HepG2 (cell line): Measurements from ENCODE around the gene GTF2A1L. TPM values are rescaled to one million over a fixed set of nuclear protein-coding genes. Genes with fewer than 3 reads are reported as not detected.
"Not testable (repeated sequence)": the region's sequence is repeated elsewhere in the genome, so short reads cannot be mapped to it uniquely, and the experiment has no call there.

Experiments
- ATAC-seq: fragments of 200-7000 bp; cut with Tn5 transposase; 3 replicates; pipeline ENCODE4 v1.9.1; 2020; ENCODE audit warnings: mild to moderate bottlenecking, moderate library complexity
- BruUV-seq: library from RNA; stranded (reverse); fragments of 400-500 nt; replicated peaks from 2 replicates; lab custom pipeline; 2021; lab: Mats Ljungman, UMichigan
- CTCF ChIA-PET: fragments of 300-600 bp; formaldehyde crosslinking; extraction: SDS; loops from one replicate; lab custom pipeline; 2021; ENCODE audit warnings: low total read pairs, inconsistent platforms, low intra/inter-chr PET ratio; lab: Yijun Ruan, JAX
- POLR2A ChIA-PET: fragments of 350-600 bp; sonication (Branson Sonifier 250); formaldehyde crosslinking; loops from one replicate; lab custom pipeline; 2020; ENCODE audit warnings: antibody characterized with exemption, inconsistent platforms; lab: Yijun Ruan, JAX
- DNase-seq: peaks from one replicate; pipeline ENCODE4 v3.0.0-alpha.2; 2015; ENCODE audit warnings: low spot score
- FAIRE-seq: peaks from 3 replicates; lab custom pipeline; 2011; peaks lifted over from hg19 to GRCh38; lab: Jason Lieb, UNC
- H2AFZ ChIP-seq: one replicate; pipeline ENCODE4 v1.6.1; 2011; ENCODE audit warnings: low read length, inconsistent platforms
- H3K27ac ChIP-seq: fragments of 300-600 bp; 3 replicates; pipeline ENCODE4 v1.8.0; 2011; ENCODE audit warnings: mixed run types, mild to moderate bottlenecking, mixed read lengths, low read length, inconsistent platforms; ENCODE audit not compliant: insufficient read depth; ENCODE audit errors: extremely low read length
- H3K27me3 ChIP-seq, 2 experiments: fragments of 200-600 bp in 1 of 2; 2 replicates in 1 of 2; 3 replicates in 1 of 2; pipeline versions ENCODE4 v1.6.0 to v1.8.0; 2011; ENCODE audit warnings: low read length in 2 of 2, mild to moderate bottlenecking in 2 of 2, moderate library complexity in 2 of 2, inconsistent platforms in 1 of 2; ENCODE audit not compliant: insufficient read depth in 2 of 2, control insufficient read depth in 1 of 2
- H3K36me3 ChIP-seq, 2 experiments: fragments of 200-600 bp in 1 of 2; replicated peaks in 1 of 2; 2 replicates in 1 of 2; 3 replicates in 1 of 2; pipeline versions ENCODE4 v1.5.1 to v1.8.0; 2011; ENCODE audit warnings: low read length in 2 of 2, inconsistent platforms in 1 of 2; ENCODE audit not compliant: insufficient read depth in 2 of 2, control insufficient read depth in 1 of 2
- H3K4me1 ChIP-seq: 2 replicates; pipeline ENCODE4 v1.5.1; 2012; ENCODE audit warnings: low read length, inconsistent platforms; ENCODE audit not compliant: insufficient read depth
- H3K4me2 ChIP-seq: 2 replicates; pipeline ENCODE4 v1.6.0; 2011; ENCODE audit warnings: low read depth, low read length, inconsistent platforms
- H3K4me3 ChIP-seq, 3 experiments: fragments of 200-600 bp in 1 of 3; sonication (generic), shearing (Covaris generic) in 1 of 3; replicated peaks in 1 of 3; 2 replicates each; pipeline ENCODE4 v1.5.1; 2011 to 2016; ENCODE audit warnings: low read length in 3 of 3, inconsistent platforms in 2 of 3, low read depth in 2 of 3, mild to moderate bottlenecking in 2 of 3, control low read depth in 1 of 3, mixed read lengths in 1 of 3; ENCODE audit not compliant: insufficient read depth in 1 of 3
- H3K79me2 ChIP-seq: one replicate; pipeline ENCODE4 v1.6.1; 2011; ENCODE audit warnings: low read length, inconsistent platforms; ENCODE audit not compliant: insufficient read depth
- H3K9ac ChIP-seq: 2 replicates; pipeline ENCODE4 v1.6.0; 2011; ENCODE audit warnings: mild to moderate bottlenecking, low read depth, low read length, inconsistent platforms; ENCODE audit not compliant: insufficient read depth
- H3K9me3 ChIP-seq: 2 replicates; pipeline ENCODE4 v1.5.1; 2012; ENCODE audit warnings: mild to moderate bottlenecking, low read length
- H4K20me1 ChIP-seq: 2 replicates; pipeline ENCODE4 v1.6.0; 2011; ENCODE audit warnings: inconsistent platforms, mild to moderate bottlenecking, low read length, moderate library complexity; ENCODE audit not compliant: insufficient read depth
- ATF7 ChIP-seq, 2 experiments: fragments of 450-650 bp in 1 of 2; sonication (generic) in 1 of 2; formaldehyde crosslinking in 1 of 2; IDR thresholded peaks; 2 replicates each; pipeline versions ENCODE4 v1.4.0 to v1.6.1; 2016 to 2020; ENCODE audit warnings: antibody characterized with exemption in 1 of 2, mild to moderate bottlenecking in 1 of 2, missing genetic modification reagents in 1 of 2
- FOXA1 ChIP-seq, 2 experiments: fragments of 450-650 bp in 1 of 2; sonication (generic) in 1 of 2; formaldehyde crosslinking in 1 of 2; IDR thresholded peaks; 2 replicates each; pipeline versions ENCODE4 v1.4.0 to v1.6.1; 2016 to 2020; ENCODE audit warnings: missing genetic modification reagents in 1 of 2
- FOXA3 ChIP-seq: IDR thresholded peaks from 2 replicates; pipeline ENCODE4 v1.6.1; 2016; ENCODE audit warnings: missing genetic modification reagents, missing compliant biosample characterization
- MXD1 ChIP-seq: sonication (generic); formaldehyde crosslinking; IDR thresholded peaks from 2 replicates; pipeline ENCODE4 v1.4.0; 2020; ENCODE audit warnings: mild to moderate bottlenecking, missing genetic modification reagents
- ZNF10 ChIP-seq: sonication (generic); formaldehyde crosslinking; IDR thresholded peaks from 2 replicates; pipeline ENCODE4 v1.4.0; 2020; ENCODE audit warnings: mild to moderate bottlenecking, low read depth, missing genetic modification reagents, borderline replicate concordance
- ZNF331 ChIP-seq: sonication (generic); formaldehyde crosslinking; IDR thresholded peaks from 2 replicates; pipeline ENCODE4 v1.4.0; 2020; ENCODE audit warnings: missing genetic modification reagents
- WGBS: methylation state at CpG from one replicate; pipeline ENCODE4 v1.1.6; 2017; ENCODE audit warnings: low lambda C conversion rate; 5-methylcytosine and 5-hydroxymethylcytosine counted together
- in situ Hi-C: cut with HindIII; loops from 2 replicates; pipeline ENCODE4 v1.10.0; 2017; ENCODE audit warnings: low pct_unique_long_range_greater_than_20kb; ENCODE audit not compliant: extremely low pct_ligation_motif_present
- intact Hi-C: fragments of 100-400 bp; cut with micrococcal nuclease; formaldehyde crosslinking; loops from one replicate; pipeline ENCODE4 v1.10.0; 2022; ENCODE audit not compliant: unreplicated experiment
- polyA plus RNA-seq, 8 experiments: library from polyadenylated mRNA; depleted of rRNA in 3 of 8; stranded (reverse) in 7 of 8; unstranded in 1 of 8; fragments of >200 nt; fragmentation: Illumina TruSeq in 4 of 8; extraction: Trizol in 4 of 8; gene quantifications; 2 replicates each; pipeline versions ENCODE4 v1.2.1 to v1.2.3, GENCODE V29; 2011 to 2016; ENCODE audit warnings: low read depth in 4 of 8, missing spikeins in 1 of 8, mixed read lengths in 1 of 8; ENCODE audit not compliant: insufficient read depth in 1 of 8
- total RNA-seq, 5 experiments: library from RNA; depleted of rRNA; stranded (reverse); fragments of >200 nt; fragmentation: Illumina TruSeq; extraction: Trizol; gene quantifications; 2 replicates each; pipeline ENCODE4 v1.2.3, GENCODE V29; 2016; ENCODE audit warnings: low read depth in 1 of 5

GTF2A1L gene
- total and polyA plus RNA-seq, 2 of the 13 experiments (the other 11 are each of a cell fraction or from before 2014, with no cell fraction given): not detected

GRCh38 chr2:48703621-48704020, 86.0 kb downstream of the GTF2A1L start:
- in situ Hi-C loops; CTCF ChIA-PET; H3K36me3 ChIP-seq; H3K4me3 ChIP-seq; H3K4me1 ChIP-seq; BruUV-seq; DNase-seq; H3K79me2 ChIP-seq; H3K9me3 ChIP-seq; ATAC-seq; H3K4me2 ChIP-seq; FAIRE-seq; H2AFZ ChIP-seq; H4K20me1 ChIP-seq; POLR2A ChIA-PET; H3K9ac ChIP-seq; H3K27ac ChIP-seq; H3K27me3 ChIP-seq; intact Hi-C loops; TF ChIP-seq ATF7 (CRISPR knock-in tag; IDR thresholded peaks at IDR 0.05): not testable (repeated sequence)
- TF ChIP-seq ATF7 (IDR thresholded peaks at IDR 0.05): peak; percentile 72
- 39% methylated on average over 6 of the region's 6 CpGs for WGBS

GRCh38 chr2:48707466-48707865, 89.8 kb downstream of the GTF2A1L start:
- H3K4me1 ChIP-seq: no peaks in the 10 kb centered on the region
- no peak overlapping the region for H3K9ac ChIP-seq
- H3K4me3 ChIP-seq: no peak overlapping the region
- 6% methylated on average over 5 of the region's 6 CpGs for WGBS
- H3K4me2 ChIP-seq: no peak overlapping the region
- intact Hi-C loops: no loop called here
- in situ Hi-C loops: no loop called here
- ChIA-PET CTCF (no interaction called here), POLR2A (no interaction called here)
- BruUV-seq: no TSS peak
- no peak overlapping the region for H2AFZ ChIP-seq
- no peaks in the 10 kb centered on the region for H4K20me1 ChIP-seq
- 0 out of 2 replicates have a peak, but pooled peaks have one; percentile 33 for TF ChIP-seq FOXA3
- TF ChIP-seq ZNF10: no peak
- peak; percentile 82; the same call in 1 of the 2 replicates for TF ChIP-seq ZNF331 (CRISPR knock-in tag)
- no peak for TF ChIP-seq MXD1 (CRISPR knock-in tag)
- no peak for TF ChIP-seq FOXA1 (IDR thresholded peaks at IDR 0.05)
- TF ChIP-seq FOXA1 (CRISPR knock-in tag; IDR thresholded peaks at IDR 0.05): peak; percentile 70
- no peaks in the 10 kb centered on the region for H3K36me3 ChIP-seq
- H3K27ac ChIP-seq: no peak overlapping the region
- H3K27me3 ChIP-seq: peaks cover 0 to 4% of the 10 kb centered on the region in 2 experiments; a peak in 1 of 5 replicates
- peak; percentile 77 for ATAC-seq
- no peaks in the 10 kb centered on the region for H3K9me3 ChIP-seq
- no peak for FAIRE-seq
- peak; percentile 14 for DNase-seq
- no peaks in the 10 kb centered on the region for H3K79me2 ChIP-seq
